OCI-LY3 (cell line): ENCODE measurements around the gene EIF4ENIF1.

Source experiments
- H2AFZ ChIP-seq: fragments of 200-600, 300-600 bp; shearing (Covaris generic); 2 replicates; pipeline ENCODE4 v1.6.0; 2014; ENCODE audit warnings: antibody characterized with exemption, low read depth, low read length
- H3K27ac ChIP-seq: fragments of 200-600, 300-600 bp; sonication (generic); 2 replicates; pipeline ENCODE4 v1.5.1; 2014; ENCODE audit warnings: mild to moderate bottlenecking, low read length, moderate library complexity, mixed read lengths
- H3K27me3 ChIP-seq: fragments of 200-600, 300-600 bp; sonication (generic); 2 replicates; pipeline ENCODE4 v1.6.1; 2014; ENCODE audit warnings: low read depth, low read length, mixed read lengths
- H3K36me3 ChIP-seq: fragments of 200-600, 300-600 bp; sonication (generic); replicated peaks from 2 replicates; pipeline ENCODE3; 2014; ENCODE audit warnings: low read depth, low read length, mixed read lengths
- H3K4me1 ChIP-seq: fragments of 300-600, 200-600 bp; sonication (generic); 2 replicates; pipeline ENCODE4 v1.6.1; 2014; ENCODE audit warnings: low read length, mixed read lengths
- H3K4me2 ChIP-seq: fragments of 200-600, 300-600 bp; sonication (generic); 2 replicates; pipeline ENCODE4 v1.6.1; 2014; ENCODE audit warnings: low read length, mixed read lengths
- H3K4me3 ChIP-seq: fragments of 300-600, 200-600 bp; sonication (generic); 2 replicates; pipeline ENCODE4 v1.5.1; 2014; ENCODE audit warnings: antibody characterized with exemption, mild to moderate bottlenecking, low read length, moderate library complexity
- H3K79me2 ChIP-seq: fragments of 300-600, 200-600 bp; shearing (Covaris generic); 2 replicates; pipeline ENCODE4 v1.6.1; 2014; ENCODE audit warnings: mild to moderate bottlenecking, low read length, mixed read lengths
- H3K9ac ChIP-seq: fragments of 300-600, 200-600 bp; shearing (Covaris generic); 2 replicates; pipeline ENCODE4 v1.6.0; 2014; ENCODE audit warnings: mild to moderate bottlenecking, low read length, moderate library complexity
- H3K9me3 ChIP-seq: fragments of 200-600, 300-600 bp; shearing (Covaris generic); 2 replicates; pipeline ENCODE4 v1.6.1; 2014; ENCODE audit warnings: low read length, mixed read lengths; ENCODE audit not compliant: insufficient read depth
- H4K20me1 ChIP-seq: fragments of 200-600, 300-600 bp; sonication (generic); 2 replicates; pipeline ENCODE4 v1.6.1; 2016; ENCODE audit warnings: low read length, mixed read lengths; ENCODE audit not compliant: insufficient read depth
- CTCF ChIP-seq: fragments of 200-600, 300-600 bp; sonication (generic); IDR thresholded peaks from 2 replicates; pipeline ENCODE4 v1.5.1; 2014; ENCODE audit warnings: antibody characterized with exemption, low read length, low read depth
- EZH2phosphoT487 ChIP-seq: fragments of 200-600 bp; shearing (Covaris generic); IDR thresholded peaks from 2 replicates; pipeline ENCODE4 v1.6.1; 2018; ENCODE audit warnings: antibody characterized with exemption, mixed run types, low read depth

EIF4ENIF1 gene

DNA sequence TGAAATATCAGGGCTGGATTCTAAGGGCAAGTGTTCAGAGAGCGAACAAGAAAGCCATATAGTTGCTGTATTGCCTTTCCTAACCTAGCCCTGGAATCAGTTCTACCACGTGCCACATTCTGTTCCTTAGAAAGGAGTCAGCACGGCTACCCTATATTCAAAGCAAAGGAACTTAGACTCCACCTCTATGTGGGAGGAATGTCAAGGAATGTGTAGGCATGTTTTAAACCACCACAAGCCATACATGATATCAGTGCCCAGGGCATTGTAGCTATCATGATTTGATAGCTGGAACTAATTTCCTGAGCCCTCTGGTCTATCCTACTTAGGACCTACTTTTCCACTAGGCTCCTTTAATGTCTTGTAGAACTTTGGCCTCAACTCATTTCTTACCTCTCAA is 2.5 kb upstream of the EIF4ENIF1 start:
- no peak overlapping the region for H3K4me2 ChIP-seq
- no peaks in the 10 kb centered on the region for H3K27me3 ChIP-seq
- no peaks in the 10 kb centered on the region for H3K9me3 ChIP-seq
- no peak overlapping the region for H3K9ac ChIP-seq
- H3K27ac ChIP-seq = no peak overlapping the region
- peaks cover 46% of the 10 kb centered on the region for H3K4me1 ChIP-seq
- peaks cover 31% of the 10 kb centered on the region for H3K36me3 ChIP-seq
- H2AFZ ChIP-seq = no peak overlapping the region
- peaks cover 48% of the 10 kb centered on the region for H3K79me2 ChIP-seq
- peaks cover 7% of the 10 kb centered on the region; the same call in 1 of the 2 replicates for H4K20me1 ChIP-seq
- TF ChIP-seq EZH2phosphoT487 (no peak), CTCF (no peak)
- no peak overlapping the region for H3K4me3 ChIP-seq

DNA sequence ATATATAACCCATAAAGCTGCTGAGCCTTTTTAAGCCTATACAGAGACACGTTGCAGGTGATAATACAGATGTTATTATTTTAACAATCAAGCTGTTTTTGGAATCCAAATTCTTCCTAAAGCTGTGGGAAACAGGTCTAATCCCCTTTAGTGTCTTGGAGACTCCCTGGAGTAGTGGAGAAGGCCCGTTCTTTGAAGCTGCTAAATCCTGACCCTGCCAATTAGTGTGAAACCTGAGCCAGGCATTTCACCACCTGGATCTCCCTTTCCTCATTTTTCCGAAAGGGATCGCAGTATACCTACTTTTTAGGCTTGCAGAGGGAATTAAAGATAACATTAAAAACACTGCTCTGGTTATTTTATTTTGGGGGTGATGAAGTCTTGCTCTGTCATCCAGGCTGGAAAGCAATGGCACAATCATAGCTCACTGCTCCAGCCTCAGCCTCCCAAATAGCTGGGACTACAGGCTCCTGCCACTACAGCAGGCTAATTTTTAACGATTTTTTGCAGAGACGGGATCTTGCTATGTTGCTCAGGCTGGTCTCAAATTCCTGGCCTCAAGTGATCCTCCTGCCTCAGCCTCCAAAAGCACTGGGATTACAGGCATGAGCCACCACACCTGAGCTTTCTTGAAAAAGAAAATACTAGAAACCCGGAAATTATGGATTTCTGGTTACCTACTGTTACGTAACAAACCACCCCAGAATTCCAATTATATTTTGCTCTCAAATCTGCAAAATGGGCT is 1.7 kb upstream of the EIF4ENIF1 start:
- Histone ChIP-seq H3K27ac (peak overlapping the region; percentile 98), H3K4me3 (peak overlapping the region; percentile 89)

DNA sequence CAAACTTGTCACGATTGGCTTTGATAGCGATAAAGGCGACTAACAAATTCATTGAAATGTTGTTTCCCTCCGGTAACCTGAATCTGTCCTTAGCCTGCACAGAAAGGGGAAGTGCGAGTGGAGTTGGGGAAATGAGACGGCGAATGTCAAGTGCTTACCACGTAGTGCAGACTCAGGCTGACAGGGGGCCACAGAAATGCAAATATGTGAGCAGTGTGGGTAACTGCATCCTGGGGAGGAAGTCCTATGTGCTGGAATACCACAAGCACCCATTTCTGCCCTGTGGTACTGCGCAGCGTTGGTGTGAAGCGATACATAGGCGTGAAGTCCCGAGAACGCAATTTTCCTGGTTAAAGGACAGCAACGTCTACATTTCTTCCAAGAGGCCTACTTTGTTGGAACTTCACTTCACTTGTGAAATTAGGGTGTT is 869 bp upstream of the EIF4ENIF1 start:
- H2AFZ ChIP-seq = no peak overlapping the region

More for the DNA sequence above, 1.7 kb upstream of the EIF4ENIF1 start:
- peaks cover 7% of the 10 kb centered on the region; the same call in 1 of the 2 replicates for H4K20me1 ChIP-seq
- H3K9me3 ChIP-seq = no peaks in the 10 kb centered on the region
- peaks cover 45% of the 10 kb centered on the region for H3K4me1 ChIP-seq
- peaks cover 37% of the 10 kb centered on the region for H3K36me3 ChIP-seq
- H3K79me2 ChIP-seq = peaks cover 49% of the 10 kb centered on the region
- TF ChIP-seq CTCF (no peak), EZH2phosphoT487 (no peak)
- no peaks in the 10 kb centered on the region for H3K27me3 ChIP-seq
- H2AFZ ChIP-seq = no peak overlapping the region
- H3K4me2 ChIP-seq = peak overlapping the region; percentile 98
- peak overlapping the region; percentile 98 for H3K9ac ChIP-seq

More for the DNA sequence above, 869 bp upstream of the EIF4ENIF1 start:
- H3K27ac ChIP-seq = peak overlapping the region; percentile 98
- H3K4me1 ChIP-seq = peaks cover 44% of the 10 kb centered on the region
- peaks cover 37% of the 10 kb centered on the region for H3K36me3 ChIP-seq
- TF ChIP-seq EZH2phosphoT487 (no peak), CTCF (no peak)
- H3K27me3 ChIP-seq = no peaks in the 10 kb centered on the region
- H3K9ac ChIP-seq = peak overlapping the region; percentile 98
- H3K4me2 ChIP-seq = peak overlapping the region; percentile 98
- no peaks in the 10 kb centered on the region for H3K9me3 ChIP-seq
- H3K79me2 ChIP-seq = peaks cover 53% of the 10 kb centered on the region
- peaks cover 7% of the 10 kb centered on the region; the same call in 1 of the 2 replicates for H4K20me1 ChIP-seq
- H3K4me3 ChIP-seq = peak overlapping the region; percentile 89
